ENCODE measurements around the gene CCDC194.
A peak's percentile ranks its signal among the peaks of the same experiment; 100 is the strongest.

CCDC194 gene

GRCh38 chr19:17406046-17406886 is 12.3 kb upstream of the CCDC194 start:
- no peak for DNase-seq (ENCODE audit: low read depth in 2 of 2, low spot score in 1 of 2)

GRCh38 chr19:17405250-17406045 is 11.5 kb upstream of the CCDC194 start, which contains the start of gene BST2:
TSS of gene BST2 (minus strand) at chr19:17405630. CDS start at chr19:17405575, 55 bp downstream.
- no peak for DNase-seq (ENCODE audit: low read depth in 2 of 2, low spot score in 1 of 2)

- no peak for DNase-seq (ENCODE audit: low read depth in 2 of 2, low spot score in 1 of 2)
Measured at GRCh38 chr19:17404621-17405249, 10.7 kb upstream of the CCDC194 start.

- DNase-seq (ENCODE audit: low read depth in 2 of 2, low spot score in 1 of 2) = no peak
Measured at GRCh38 chr19:17404015-17404414, 10.0 kb upstream of the CCDC194 start.

GRCh38 chr19:17402982-17403855 is 9.2 kb upstream of the CCDC194 start:
- no peak for DNase-seq (ENCODE audit: low read depth in 2 of 2, low spot score in 1 of 2)

GRCh38 chr19:17401628-17402027 is 7.6 kb upstream of the CCDC194 start:
- no peak for DNase-seq (ENCODE audit: low read depth in 2 of 2, low spot score in 1 of 2)

GRCh38 chr19:17398902-17399527 is 5.0 kb upstream of the CCDC194 start:
- DNase-seq (ENCODE audit: low read depth in 2 of 2, low spot score in 1 of 2) = no peak

- no peak for DNase-seq (ENCODE audit: low read depth in 2 of 2, low spot score in 1 of 2)
Measured at GRCh38 chr19:17394891-17395415, 957 bp upstream of the CCDC194 start.

- DNase-seq (ENCODE audit: low read depth in 2 of 2, low spot score in 1 of 2) = no peak
Measured at GRCh38 chr19:17393002-17393401, 994 bp downstream of the CCDC194 start.

GRCh38 chr19:17391371-17392151 is 2.4 kb downstream of the CCDC194 start:
- no peak for DNase-seq (ENCODE audit: low read depth in 2 of 2, low spot score in 1 of 2)

GRCh38 chr19:17390665-17391370 is 3.2 kb downstream of the CCDC194 start:
- DNase-seq (ENCODE audit: low read depth in 2 of 2, low spot score in 1 of 2) = peak; percentile 70 to 73

- DNase-seq (ENCODE audit: low read depth in 2 of 2, low spot score in 1 of 2) = no peak
Measured at GRCh38 chr19:17389957-17390664, 3.9 kb downstream of the CCDC194 start.

GRCh38 chr19:17389288-17389687 is 4.7 kb downstream of the CCDC194 start:
- no peak for DNase-seq (ENCODE audit: low read depth in 2 of 2, low spot score in 1 of 2)

- DNase-seq (ENCODE audit: low read depth in 2 of 2, low spot score in 1 of 2) = no peak
Measured at GRCh38 chr19:17385878-17386611, 8.0 kb downstream of the CCDC194 start.

- no peak for DNase-seq (ENCODE audit: low read depth in 2 of 2, low spot score in 1 of 2)
Measured at GRCh38 chr19:17380426-17381138, 13.4 kb downstream of the CCDC194 start.

- no peak for DNase-seq (ENCODE audit: low read depth in 2 of 2, low spot score in 1 of 2)
Measured at GRCh38 chr19:17379221-17379631, 14.8 kb downstream of the CCDC194 start.

- no peak for DNase-seq (ENCODE audit: low read depth in 2 of 2, low spot score in 1 of 2)
Measured at GRCh38 chr19:17378271-17378670, 15.7 kb downstream of the CCDC194 start.

Data from stimulated activated CD8-positive, alpha-beta memory T cell treated with anti-CD3 and anti-CD28 coated beads, Interleukin-4, amount 100 ng/mL, for 1 hour (primary cell).